Pancreas (tissue), 10 donors: ENCODE results near the gene CD247. TPM values are rescaled to one million over a fixed set of nuclear protein-coding genes. Genes with fewer than 3 reads are reported as not detected.
A peak's percentile ranks its signal among the peaks of the same experiment; 100 is the strongest.

ENCODE experiments used
- ATAC-seq, 4 donors: fragments of 200-7000 bp; cut with Tn5 transposase; one replicate each; pipeline versions ENCODE4 v1.8.0 to v1.9.1; 2020; ENCODE audit warnings: mild to moderate bottlenecking in 4 of 4, moderate library complexity in 4 of 4
- DNase-seq, 6 donors: peaks; one replicate each; pipeline ENCODE4 v3.0.0-alpha.2; 2020
- FAIRE-seq: peaks from 2 replicates; lab custom pipeline; 2012; peaks lifted over from hg19 to GRCh38; lab: Jason Lieb, UNC
- H3K27ac ChIP-seq, 4 donors: fragments of 200-600 bp; sonication (generic); 1 replicate in 3 of 4; 2 replicates in 1 of 4; pipeline versions ENCODE4 v1.5.0 to v1.8.0; 2020
- H3K27me3 ChIP-seq, 4 donors: fragments of 200-600 bp; one replicate each; pipeline ENCODE4 v1.8.0; 2021
- H3K36me3 ChIP-seq, 3 donors: fragments of 200-600 bp; sonication (generic) in 1 of 3; one replicate each; pipeline versions ENCODE4 v1.5.0 to v1.8.0; 2020 to 2021
- H3K4me1 ChIP-seq, 3 donors: fragments of 200-600 bp; one replicate each; pipeline ENCODE4 v1.8.0; 2021
- H3K4me3 ChIP-seq, 4 donors: fragments of 200-600 bp; sonication (generic) in 2 of 4; one replicate each; pipeline versions ENCODE4 v1.5.0 to v1.8.0; 2020 to 2021
- H3K9me3 ChIP-seq, 4 donors: fragments of 200-600 bp; one replicate each; pipeline ENCODE4 v1.8.0; 2021
- CTCF ChIP-seq, 4 donors: fragments of 200-600 bp; sonication (generic) in 3 of 4; IDR thresholded peaks; one replicate each; pipeline versions ENCODE4 v1.5.0 to v1.8.0; 2021; ENCODE audit warnings: antibody characterized with exemption in 4 of 4
- WGBS, 2 donors: extraction: QIAGEN DNeasy Blood & Tissue Kit; methylation state at CpG; one replicate each; pipeline ENCODE4 v1.1.7; 2013; 5-methylcytosine and 5-hydroxymethylcytosine counted together
- intact Hi-C, 3 donors: fragments of 100-400 bp; cut with DNase I; formaldehyde crosslinking; loops; one replicate each; pipeline versions ENCODE4 v1.11.1 to v1.14.2; 2022
- polyA plus RNA-seq, 2 donors: library from polyadenylated mRNA; stranded (reverse); fragments of 200-250 nt; gene quantifications; one replicate each; pipeline ENCODE4 v1.2.3, GENCODE V29; 2013
- total RNA-seq, 6 donors: library from RNA; stranded (reverse); fragmentation: NEBNext Ultra II Directional in 4 of 6; extraction: Animal tissue kit (Norgen Biotek cat#: 25700) in 4 of 6; gene quantifications; one replicate each; pipeline versions ENCODE4 v1.2.1 to v1.2.4, GENCODE V29; 2021 to 2023
- donor health status: healthy with polysubstance abuse.
- donor health status: DM: no; HTN: no; CAD: no; lungs with moderate emphysema.
- donor health status: DM: no; HTN: no; CAD: no.
- donor health status: control.
- donor health status: control.
- donor health status: Bipolar disorder and iron deficiency.
- donor health status: DM: yes; HTN: yes; CAD: no.
- donor health status: DM: no; HTN: no; CAD: no.
- donor health status: DM: no; HTN: no; CAD: no.
- donor health status: DM: yes; HTN: yes; CAD: no.

The CD247 gene
- total and polyA plus RNA-seq, 8 donors: 0.14 to 0.95 (median 0.56) TPM; not detected in 1

- DNase-seq: no peak
- H3K4me3 ChIP-seq: no peak overlapping the region
- TF ChIP-seq CTCF (IDR thresholded peaks at IDR 0.05): no peak
- peak in 1 of 4 donors; percentile 14 for ATAC-seq
- H3K27me3 ChIP-seq: peaks cover 0 to under 1% (median 0%) of the 10 kb centered on the region in 4 donors
- no peaks in the 10 kb centered on the region for H3K4me1 ChIP-seq
- H3K27ac ChIP-seq: no peak overlapping the region
- no peaks in the 10 kb centered on the region for H3K9me3 ChIP-seq
- intact Hi-C loops: no loop called here
- no peak for FAIRE-seq
- WGBS, 2 donors: 73 to 78% methylated on average over 15 of the region's 15 CpGs
- no peaks in the 10 kb centered on the region for H3K36me3 ChIP-seq
These were observed 32.1 kb downstream of the CD247 start for GRCh38 chr1:167486090-167486824.

- intact Hi-C loops: no loop called here
- Histone ChIP-seq H3K36me3 (no peaks in the 10 kb centered on the region), H3K27me3 (no peaks in the 10 kb centered on the region), H3K4me1 (no peaks in the 10 kb centered on the region), H3K4me3 (no peak overlapping the region), H3K27ac (no peak overlapping the region), H3K9me3 (no peaks in the 10 kb centered on the region)
- no peak for TF ChIP-seq CTCF (IDR thresholded peaks at IDR 0.05)
- ATAC-seq (no peak), DNase-seq (no peak), FAIRE-seq (no peak)
- 78 to 89% methylated on average over 12 of the region's 12 CpGs for WGBS, 2 donors
These were observed 33.4 kb downstream of the CD247 start for GRCh38 chr1:167484726-167485502.

- DNase-seq (no peak), FAIRE-seq (no peak), ATAC-seq (no peak)
- Histone ChIP-seq H3K4me3 (no peak overlapping the region), H3K27ac (no peak overlapping the region), H3K4me1 (no peaks in the 10 kb centered on the region), H3K36me3 (no peaks in the 10 kb centered on the region), H3K9me3 (no peaks in the 10 kb centered on the region), H3K27me3 (no peaks in the 10 kb centered on the region)
- TF ChIP-seq CTCF (IDR thresholded peaks at IDR 0.05): no peak
- intact Hi-C loops: no loop called here
- WGBS, 2 donors: 71 to 76% methylated on average over 7 of the region's 7 CpGs
These were observed 34.5 kb downstream of the CD247 start for GRCh38 chr1:167483790-167484189.

- intact Hi-C loops: no loop called here
- no peaks in the 10 kb centered on the region for H3K4me1 ChIP-seq
- H3K4me3 ChIP-seq: no peak overlapping the region
- H3K9me3 ChIP-seq: no peaks in the 10 kb centered on the region
- H3K27ac ChIP-seq: no peak overlapping the region
- H3K27me3 ChIP-seq: no peaks in the 10 kb centered on the region
- DNase-seq (no peak), FAIRE-seq (no peak), ATAC-seq (no peak)
- no peak for TF ChIP-seq CTCF (IDR thresholded peaks at IDR 0.05)
- no peaks in the 10 kb centered on the region for H3K36me3 ChIP-seq
- WGBS, 2 donors: 69 to 82% methylated on average over 4 of the region's 4 CpGs
These were observed 36.1 kb downstream of the CD247 start for GRCh38 chr1:167482184-167482583.
